ENCODE results near the gene HSD17B4.
"Not testable (repeated sequence)": the region's sequence is repeated elsewhere in the genome, so short reads cannot be mapped to it uniquely, and the experiment has no call there.

The HSD17B4 gene

DNA sequence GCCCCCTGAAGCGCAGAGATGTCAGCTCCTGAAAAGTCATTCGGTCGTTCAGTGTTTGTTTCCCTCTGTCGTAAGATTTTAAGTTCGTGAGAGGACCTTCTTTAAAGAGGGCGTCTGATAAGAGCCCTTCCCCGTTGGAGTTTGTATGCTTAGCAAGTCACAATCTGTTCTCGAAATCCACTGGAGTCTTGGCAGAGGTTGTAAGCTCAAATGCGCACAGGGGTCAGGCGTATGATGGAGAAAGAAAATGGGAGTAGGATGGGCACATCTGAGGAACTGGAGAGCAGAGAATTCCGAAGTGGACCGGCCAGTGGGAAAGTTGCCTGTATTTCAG, 710 bp downstream of the HSD17B4 start:
- Histone ChIP-seq H3K4me3 (ENCODE audit: low read depth, low read length) (peak overlapping the region; percentile 90), H2AFZ (ENCODE audit: low read length, unreplicated experiment) (peak overlapping the region; percentile 97), H3K79me2 (ENCODE audit: control insufficient read depth, insufficient read depth, low read length, unreplicated experiment) (peaks cover 8% of the 10 kb centered on the region), H3K27ac (ENCODE audit: low read depth, low read length) (no peak overlapping the region), H3K36me3 (ENCODE audit: insufficient read depth, low read length) (no peaks in the 10 kb centered on the region), H3K4me1 (ENCODE audit: control insufficient read depth, insufficient read depth, low read length, unreplicated experiment) (peaks cover 8% of the 10 kb centered on the region), H3K27me3 (ENCODE audit: insufficient read depth, low read length) (0 out of 2 replicates have a peak, but pooled peaks cover under 1% of the 10 kb centered on the region)

DNA sequence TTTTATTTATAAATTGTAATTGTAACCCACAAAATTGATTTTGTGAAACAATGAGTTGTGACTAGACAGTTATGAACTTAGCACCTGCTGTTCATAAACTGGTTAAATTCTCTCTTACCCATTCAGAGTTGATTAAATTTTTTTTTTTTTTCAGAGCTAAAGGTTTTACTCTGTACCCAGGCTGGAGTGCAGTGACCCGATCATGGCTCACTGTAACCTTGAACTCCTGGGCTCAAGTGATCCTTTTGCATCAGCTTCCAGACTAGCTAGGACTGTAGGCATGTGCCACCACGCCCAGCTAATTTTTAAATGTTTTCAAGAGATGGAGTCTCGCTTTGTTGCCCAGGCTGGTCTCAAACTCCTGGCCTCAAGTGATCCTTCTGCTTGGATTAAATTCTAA, 1.9 kb downstream of the HSD17B4 start:
- Histone ChIP-seq H3K27ac (ENCODE audit: low read depth, low read length) (no peak overlapping the region), H3K4me1 (ENCODE audit: control insufficient read depth, insufficient read depth, low read length, unreplicated experiment) (peaks cover 8% of the 10 kb centered on the region), H3K27me3 (ENCODE audit: insufficient read depth, low read length) (no peaks in the 10 kb centered on the region), H3K79me2 (ENCODE audit: control insufficient read depth, insufficient read depth, low read length, unreplicated experiment) (peaks cover 8% of the 10 kb centered on the region), H3K36me3 (ENCODE audit: insufficient read depth, low read length) (no peaks in the 10 kb centered on the region), H3K4me3 (ENCODE audit: low read depth, low read length) (no peak overlapping the region), H2AFZ (ENCODE audit: low read length, unreplicated experiment) (no peak overlapping the region)

DNA sequence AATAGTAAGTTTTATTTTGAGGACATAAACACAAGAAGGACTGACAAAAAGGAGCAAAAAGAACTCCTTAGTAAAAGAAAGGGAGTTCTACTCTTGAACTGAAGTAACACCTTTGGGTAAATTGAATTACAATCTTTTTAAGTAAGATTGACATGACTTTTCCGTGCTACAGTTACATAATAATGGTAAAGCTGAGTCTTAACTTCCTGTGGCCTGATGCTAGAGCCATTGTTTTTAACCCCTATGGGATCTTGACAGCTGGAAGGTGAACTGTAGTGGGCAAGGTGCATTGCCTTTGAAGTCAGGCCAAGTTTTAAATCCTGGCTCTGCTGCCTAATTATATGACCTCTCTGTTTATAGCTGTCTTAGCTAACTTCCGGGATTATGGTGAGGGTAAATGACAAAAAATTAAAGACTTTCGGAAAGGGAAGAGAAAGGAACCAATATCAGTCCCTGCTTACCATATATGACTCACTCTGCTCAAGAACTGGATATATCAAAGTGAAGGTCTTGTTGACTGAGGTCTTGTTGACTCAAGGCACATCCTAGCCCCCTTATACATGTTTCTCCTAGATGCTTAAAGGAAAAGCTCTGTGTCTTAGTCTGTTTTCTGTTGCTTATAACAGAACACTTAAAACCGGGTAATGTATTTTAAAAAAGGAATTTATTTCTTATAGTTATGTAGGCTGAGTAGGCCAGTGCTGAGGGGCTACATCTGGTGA, 6.8 kb downstream of the HSD17B4 start:
- H3K79me2 ChIP-seq (ENCODE audit: control insufficient read depth, insufficient read depth, low read length, unreplicated experiment) = no peaks in the 10 kb centered on the region
- H2AFZ ChIP-seq (ENCODE audit: low read length, unreplicated experiment) = no peak overlapping the region
- no peak overlapping the region for H3K4me3 ChIP-seq (ENCODE audit: low read depth, low read length)
- no peaks in the 10 kb centered on the region for H3K4me1 ChIP-seq (ENCODE audit: control insufficient read depth, insufficient read depth, low read length, unreplicated experiment)
- no peak overlapping the region for H3K27ac ChIP-seq (ENCODE audit: low read depth, low read length)
- no peaks in the 10 kb centered on the region for H3K36me3 ChIP-seq (ENCODE audit: insufficient read depth, low read length)
- H3K27me3 ChIP-seq (ENCODE audit: insufficient read depth, low read length) = no peaks in the 10 kb centered on the region

DNA sequence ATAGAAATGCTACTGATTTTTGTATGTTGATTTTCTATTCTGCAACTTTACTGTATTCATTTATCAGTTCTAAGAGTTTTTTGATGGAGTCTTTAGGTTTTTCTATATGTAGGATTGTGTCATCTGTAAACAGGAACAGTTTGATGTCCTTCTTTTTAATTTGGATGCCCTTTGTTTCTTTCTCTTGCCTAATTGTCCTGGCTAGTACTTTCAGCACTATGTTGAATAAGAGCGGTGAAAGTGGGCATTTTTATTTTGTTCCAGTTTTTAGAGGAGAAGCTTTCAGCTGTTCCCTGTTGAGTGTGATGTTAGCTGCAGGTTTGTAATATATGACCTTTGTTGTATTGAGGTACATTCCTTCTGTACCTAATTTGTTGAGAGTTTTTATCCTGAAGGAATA, 13.3 kb downstream of the HSD17B4 start:
- H3K4me3 ChIP-seq (ENCODE audit: low read depth, low read length) = no peak overlapping the region
- H3K36me3 ChIP-seq (ENCODE audit: insufficient read depth, low read length) = peaks cover 14% of the 10 kb centered on the region; the same call in 1 of the 2 replicates
- no peak overlapping the region for H3K27ac ChIP-seq (ENCODE audit: low read depth, low read length)
- H3K79me2 ChIP-seq (ENCODE audit: control insufficient read depth, insufficient read depth, low read length, unreplicated experiment) = peaks cover 13% of the 10 kb centered on the region
- no peak overlapping the region for H2AFZ ChIP-seq (ENCODE audit: low read length, unreplicated experiment)
- H3K27me3 ChIP-seq (ENCODE audit: insufficient read depth, low read length) = no peaks in the 10 kb centered on the region
- no peaks in the 10 kb centered on the region for H3K4me1 ChIP-seq (ENCODE audit: control insufficient read depth, insufficient read depth, low read length, unreplicated experiment)

DNA sequence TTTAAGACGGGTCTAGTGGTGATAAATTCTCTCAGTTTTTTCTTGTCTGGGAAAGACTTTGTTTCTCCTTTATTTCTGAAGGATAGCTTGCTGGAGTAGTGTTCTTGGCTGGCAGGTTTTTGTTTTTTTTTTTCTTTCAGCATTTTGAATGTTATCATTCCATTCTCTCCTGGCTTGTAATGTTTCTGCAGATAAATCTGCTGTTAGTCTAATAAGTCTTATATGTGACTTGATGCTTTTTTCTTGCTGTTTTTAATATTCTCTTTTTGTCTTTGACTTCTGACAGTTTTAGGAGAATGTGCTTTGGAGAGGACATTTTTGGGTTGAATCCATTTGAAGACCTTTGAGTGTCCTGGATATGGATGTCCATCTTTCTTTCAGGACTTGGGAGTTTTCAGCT, 16.0 kb downstream of the HSD17B4 start:
- H3K36me3 ChIP-seq (ENCODE audit: insufficient read depth, low read length) = peaks cover 14% of the 10 kb centered on the region; the same call in 1 of the 2 replicates
- no peaks in the 10 kb centered on the region for H3K4me1 ChIP-seq (ENCODE audit: control insufficient read depth, insufficient read depth, low read length, unreplicated experiment)
- no peak overlapping the region for H3K27ac ChIP-seq (ENCODE audit: low read depth, low read length)
- H3K27me3 ChIP-seq (ENCODE audit: insufficient read depth, low read length) = no peaks in the 10 kb centered on the region
- H2AFZ ChIP-seq (ENCODE audit: low read length, unreplicated experiment) = no peak overlapping the region
- H3K4me3 ChIP-seq (ENCODE audit: low read depth, low read length) = no peak overlapping the region
- peaks cover 14% of the 10 kb centered on the region for H3K79me2 ChIP-seq (ENCODE audit: control insufficient read depth, insufficient read depth, low read length, unreplicated experiment)

DNA sequence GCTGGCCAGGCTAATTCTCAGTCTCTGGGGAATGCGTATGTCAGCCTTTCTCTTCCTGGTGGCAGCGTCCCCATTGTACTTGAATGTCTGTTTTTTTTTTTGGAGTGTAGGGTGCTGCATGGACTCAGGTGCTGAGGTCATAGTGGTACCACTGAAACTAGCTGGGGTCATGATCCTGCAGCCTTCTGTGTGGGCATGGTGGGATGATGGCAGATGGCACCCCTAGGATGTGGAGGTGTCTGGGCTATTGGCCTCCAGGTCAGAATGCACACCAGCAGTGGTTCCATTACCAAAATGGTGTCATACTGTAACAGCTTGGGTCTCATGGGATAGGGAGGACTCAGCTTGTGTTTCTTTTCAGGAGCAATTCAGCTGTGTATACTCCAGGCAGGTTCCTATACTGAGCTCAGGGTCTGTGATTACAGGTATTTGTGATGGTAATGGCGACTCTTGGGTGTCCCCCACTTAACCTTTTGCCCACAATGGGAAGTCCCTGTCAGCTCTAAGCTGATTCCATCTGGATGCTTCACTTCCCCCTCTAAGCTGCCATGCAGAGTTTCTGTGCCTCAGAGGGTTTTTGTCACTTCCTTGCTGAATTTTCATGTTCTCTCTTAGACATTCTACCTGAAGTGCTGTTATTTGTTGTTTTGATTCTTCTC, 17.9 kb downstream of the HSD17B4 start:
- Histone ChIP-seq H3K79me2 (ENCODE audit: control insufficient read depth, insufficient read depth, low read length, unreplicated experiment) (peaks cover 14% of the 10 kb centered on the region), H3K27me3 (ENCODE audit: insufficient read depth, low read length) (no peaks in the 10 kb centered on the region), H3K4me3 (ENCODE audit: low read depth, low read length) (no peak overlapping the region), H3K4me1 (ENCODE audit: control insufficient read depth, insufficient read depth, low read length, unreplicated experiment) (no peaks in the 10 kb centered on the region), H3K36me3 (ENCODE audit: insufficient read depth, low read length) (peaks cover 14% of the 10 kb centered on the region; the same call in 1 of the 2 replicates), H3K27ac (ENCODE audit: low read depth, low read length) (no peak overlapping the region), H2AFZ (ENCODE audit: low read length, unreplicated experiment) (no peak overlapping the region)

DNA sequence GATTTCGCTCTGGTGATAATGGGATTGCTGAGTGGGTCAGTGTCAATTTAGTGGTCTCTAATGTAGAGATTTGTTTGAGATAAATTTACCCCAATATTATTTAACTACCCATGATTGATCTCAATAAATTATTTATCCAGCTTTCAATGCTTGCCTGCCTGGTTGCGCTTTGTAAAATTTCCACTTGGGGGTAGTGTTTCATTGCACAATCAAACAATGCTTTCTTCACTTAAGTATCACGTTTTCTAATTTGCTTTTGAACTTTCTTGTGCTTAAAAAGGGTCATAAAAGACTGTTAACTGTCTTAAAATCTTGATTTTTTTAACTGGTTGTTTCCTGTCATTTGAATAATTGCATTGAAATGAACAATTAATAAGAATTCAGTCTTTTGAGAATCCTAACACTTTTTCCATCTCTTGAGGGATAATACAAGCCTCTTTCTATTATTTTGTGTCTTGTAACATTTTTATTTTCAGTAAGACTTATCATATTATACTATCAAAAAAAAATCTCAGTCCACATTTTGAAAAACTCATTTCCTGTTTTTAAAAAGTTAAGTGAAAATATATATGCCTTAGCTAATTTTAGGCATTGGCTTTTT, 18.7 kb downstream of the HSD17B4 start:
- Histone ChIP-seq H3K4me1 (ENCODE audit: control insufficient read depth, insufficient read depth, low read length, unreplicated experiment) (no peaks in the 10 kb centered on the region), H3K27me3 (ENCODE audit: insufficient read depth, low read length) (no peaks in the 10 kb centered on the region), H3K36me3 (ENCODE audit: insufficient read depth, low read length) (peaks cover 14% of the 10 kb centered on the region; the same call in 1 of the 2 replicates), H3K4me3 (ENCODE audit: low read depth, low read length) (no peak overlapping the region), H3K27ac (ENCODE audit: low read depth, low read length) (no peak overlapping the region), H2AFZ (ENCODE audit: low read length, unreplicated experiment) (peak overlapping the region; percentile 87), H3K79me2 (ENCODE audit: control insufficient read depth, insufficient read depth, low read length, unreplicated experiment) (peaks cover 11% of the 10 kb centered on the region)

DNA sequence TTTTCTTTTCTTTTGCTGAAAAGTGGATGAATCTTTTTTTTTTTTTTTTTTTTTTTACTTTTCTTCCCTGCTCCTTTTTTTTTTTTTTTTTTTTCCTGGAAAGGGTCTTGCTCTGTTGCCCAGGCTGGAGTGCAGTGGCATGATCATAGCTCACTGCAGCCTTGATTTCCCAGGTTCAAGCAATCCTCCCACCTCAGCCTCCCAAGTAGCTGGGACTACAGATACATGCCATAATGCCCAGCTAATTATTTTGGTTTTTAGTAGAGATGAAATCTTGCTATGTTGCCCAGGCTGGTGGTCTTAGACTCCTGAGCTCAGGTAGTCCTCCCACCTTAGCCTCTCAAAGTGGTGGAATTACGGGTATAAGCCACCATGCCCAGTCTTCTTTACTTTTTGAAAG, 20.9 kb downstream of the HSD17B4 start:
- H3K27me3 ChIP-seq (ENCODE audit: insufficient read depth, low read length) = no peaks in the 10 kb centered on the region
- no peak overlapping the region for H2AFZ ChIP-seq (ENCODE audit: low read length, unreplicated experiment)
- peaks cover 11% of the 10 kb centered on the region for H3K79me2 ChIP-seq (ENCODE audit: control insufficient read depth, insufficient read depth, low read length, unreplicated experiment)
- H3K4me1 ChIP-seq (ENCODE audit: control insufficient read depth, insufficient read depth, low read length, unreplicated experiment) = no peaks in the 10 kb centered on the region
- no peak overlapping the region for H3K4me3 ChIP-seq (ENCODE audit: low read depth, low read length)
- H3K27ac ChIP-seq (ENCODE audit: low read depth, low read length) = no peak overlapping the region
- H3K36me3 ChIP-seq (ENCODE audit: insufficient read depth, low read length) = peaks cover 6% of the 10 kb centered on the region; the same call in 1 of the 2 replicates

DNA sequence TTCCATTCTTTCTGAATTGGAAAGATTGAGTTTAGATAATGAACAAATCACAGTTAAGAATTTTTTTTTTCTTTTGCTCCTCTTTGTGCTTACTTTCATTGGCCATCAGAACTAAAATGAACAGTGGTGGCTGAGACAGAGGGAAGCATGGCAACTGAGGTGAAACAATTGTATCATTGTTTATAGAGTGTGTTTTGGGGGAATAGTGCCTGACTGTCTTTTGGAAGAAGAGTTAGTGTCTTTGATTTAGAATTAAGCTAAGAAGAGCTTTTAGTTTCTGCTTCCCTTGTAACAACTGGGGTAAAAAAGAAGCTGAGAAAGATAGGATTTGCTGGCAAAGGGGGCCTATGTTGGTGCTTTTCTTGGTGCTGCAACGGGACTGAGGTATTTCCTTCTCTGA, 24.0 kb downstream of the HSD17B4 start:
- no peak overlapping the region for H3K27ac ChIP-seq (ENCODE audit: low read depth, low read length)
- no peak overlapping the region for H3K4me3 ChIP-seq (ENCODE audit: low read depth, low read length)
- no peaks in the 10 kb centered on the region for H3K36me3 ChIP-seq (ENCODE audit: insufficient read depth, low read length)
- H3K4me1 ChIP-seq (ENCODE audit: control insufficient read depth, insufficient read depth, low read length, unreplicated experiment) = no peaks in the 10 kb centered on the region
- no peak overlapping the region for H2AFZ ChIP-seq (ENCODE audit: low read length, unreplicated experiment)
- H3K79me2 ChIP-seq (ENCODE audit: control insufficient read depth, insufficient read depth, low read length, unreplicated experiment) = no peaks in the 10 kb centered on the region
- H3K27me3 ChIP-seq (ENCODE audit: insufficient read depth, low read length) = no peaks in the 10 kb centered on the region

DNA sequence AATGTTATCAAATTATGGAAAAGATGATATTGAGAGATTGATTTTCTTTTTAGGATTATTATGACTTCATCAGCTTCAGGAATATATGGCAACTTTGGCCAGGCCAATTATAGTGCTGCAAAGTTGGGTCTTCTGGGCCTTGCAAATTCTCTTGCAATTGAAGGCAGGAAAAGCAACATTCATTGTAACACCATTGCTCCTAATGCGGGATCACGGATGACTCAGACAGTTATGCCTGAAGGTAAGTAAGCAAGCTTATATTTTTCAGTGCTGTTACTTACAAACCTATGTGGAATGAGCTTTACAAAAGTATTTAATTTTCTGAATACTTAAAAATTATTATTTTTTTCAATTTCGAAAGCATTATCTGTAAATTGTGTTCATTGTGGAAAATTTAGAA, 26.5 kb downstream of the HSD17B4 start:
- no peak overlapping the region for H2AFZ ChIP-seq (ENCODE audit: low read length, unreplicated experiment)
- H3K4me1 ChIP-seq (ENCODE audit: control insufficient read depth, insufficient read depth, low read length, unreplicated experiment) = no peaks in the 10 kb centered on the region
- H3K27me3 ChIP-seq (ENCODE audit: insufficient read depth, low read length) = no peaks in the 10 kb centered on the region
- no peak overlapping the region for H3K27ac ChIP-seq (ENCODE audit: low read depth, low read length)
- no peak overlapping the region for H3K4me3 ChIP-seq (ENCODE audit: low read depth, low read length)
- no peaks in the 10 kb centered on the region for H3K79me2 ChIP-seq (ENCODE audit: control insufficient read depth, insufficient read depth, low read length, unreplicated experiment)
- H3K36me3 ChIP-seq (ENCODE audit: insufficient read depth, low read length) = no peaks in the 10 kb centered on the region

DNA sequence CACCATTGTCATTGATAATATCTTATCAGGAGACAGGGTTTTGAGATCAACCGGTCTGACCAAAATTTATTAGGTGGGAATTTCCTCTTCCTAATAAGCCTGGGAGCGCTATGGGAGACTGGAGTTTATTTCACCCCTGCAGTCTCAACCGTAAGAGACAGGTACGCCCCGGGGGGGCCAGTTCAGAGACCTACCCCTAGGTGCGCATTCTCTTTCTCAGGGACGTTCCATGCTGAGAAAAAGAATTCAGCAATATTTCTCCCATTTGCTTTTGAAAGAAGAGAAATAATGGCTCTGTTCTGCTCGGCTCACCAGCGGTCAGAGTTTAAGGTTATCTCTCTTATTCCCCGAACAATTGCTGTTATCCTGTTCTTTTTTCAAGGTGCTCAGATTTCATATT, 28.3 kb downstream of the HSD17B4 start:
- H3K27me3 ChIP-seq (ENCODE audit: insufficient read depth, low read length); H3K27ac ChIP-seq (ENCODE audit: low read depth, low read length); H3K79me2 ChIP-seq (ENCODE audit: control insufficient read depth, insufficient read depth, low read length, unreplicated experiment); H3K4me1 ChIP-seq (ENCODE audit: control insufficient read depth, insufficient read depth, low read length, unreplicated experiment); H3K4me3 ChIP-seq (ENCODE audit: low read depth, low read length); H2AFZ ChIP-seq (ENCODE audit: low read length, unreplicated experiment); H3K36me3 ChIP-seq (ENCODE audit: insufficient read depth, low read length): not testable (repeated sequence)

All from ACC112 (cell line).